ENCODE data around the gene TIGAR.

DNA sequence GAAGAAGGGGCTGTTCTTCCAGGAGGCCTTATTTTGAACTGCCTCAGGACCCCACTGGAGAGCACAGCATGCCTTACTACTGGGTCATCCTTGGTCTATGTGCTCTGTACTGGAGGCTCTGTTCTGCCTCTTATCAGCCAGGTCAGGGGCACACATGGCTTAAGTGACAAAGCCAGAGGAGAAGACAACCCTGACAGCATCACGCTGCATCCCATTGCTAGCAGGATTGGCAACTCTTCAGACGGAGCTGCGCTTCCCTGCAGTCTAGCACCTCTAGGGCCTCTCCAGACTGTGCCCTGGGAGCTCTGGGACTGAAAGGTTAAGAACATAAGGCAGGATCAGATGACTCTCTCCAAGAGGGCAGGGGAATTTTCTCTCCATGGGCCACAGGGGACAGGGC, 17.3 kb upstream of the TIGAR start:
- no peak for TF ChIP-seq EZH2 (IDR thresholded peaks at IDR 0.05; ENCODE audit: insufficient read depth, poor library complexity, severe bottlenecking)
- TF ChIP-seq EZH2phosphoT487 (IDR thresholded peaks at IDR 0.05; ENCODE audit: insufficient read depth, low read depth) = no peak
